Peyer's patch (tissue), 4 donors: ENCODE measurements around the gene TMEM167B. TPM values are rescaled to one million over a fixed set of nuclear protein-coding genes. Genes with fewer than 3 reads are reported as not detected.

Source experiments
- DNase-seq, 3 donors: peaks; one replicate each; pipeline ENCODE4 v3.0.0-alpha.2; 2017 to 2019
- H3K27ac ChIP-seq, 4 donors: fragments of 200-600 bp; sonication (generic); one replicate each; pipeline ENCODE4 v1.5.1; 2016 to 2019
- H3K27me3 ChIP-seq, 2 donors: fragments of 200-600 bp; sonication (generic); one replicate each; pipeline ENCODE4 v1.5.1; 2019
- H3K36me3 ChIP-seq, 3 donors: fragments of 200-600 bp; sonication (generic); one replicate each; pipeline ENCODE4 v1.5.1; 2016 to 2019
- H3K4me1 ChIP-seq, 4 donors: fragments of 200-600 bp; sonication (generic); one replicate each; pipeline ENCODE4 v1.5.1; 2016 to 2019
- H3K4me3 ChIP-seq, 4 donors: fragments of 200-600 bp; sonication (generic); 1 replicate in 3 of 4; 2 replicates in 1 of 4; pipeline ENCODE4 v1.5.1; 2016 to 2019; ENCODE audit warnings: mild to moderate bottlenecking in 1 of 4
- H3K9me3 ChIP-seq, 4 donors: fragments of 200-600 bp; sonication (generic); one replicate each; pipeline ENCODE4 v1.5.1; 2016 to 2019; ENCODE audit warnings: mild to moderate bottlenecking in 1 of 4
- CTCF ChIP-seq, 6 experiments: fragments of 450-650 bp in 4 of 6; fragments of 200-600 bp in 2 of 6; sonication (generic) in 1 of 6; IDR thresholded peaks; one replicate each; pipeline ENCODE4 v1.5.1; 2017 to 2019; ENCODE audit warnings: antibody characterized with exemption in 6 of 6, mild to moderate bottlenecking in 3 of 6, moderate library complexity in 1 of 6
- POLR2A ChIP-seq, 2 donors: fragments of 450-650 bp; IDR thresholded peaks; one replicate each; pipeline ENCODE4 v1.5.1; 2017; ENCODE audit warnings: antibody characterized with exemption in 2 of 2, mild to moderate bottlenecking in 2 of 2, moderate library complexity in 2 of 2
- total RNA-seq, 4 donors: library from RNA; depleted of rRNA; stranded (reverse); fragments of >200 nt; gene quantifications; one replicate each; pipeline ENCODE4 v1.1.0, GENCODE V29; 2016

TMEM167B gene
- total RNA-seq, 4 donors from 2014 or later, result 11.3 to 17.3 (median 13.7) TPM

- Histone ChIP-seq H3K27me3 (no peaks in the 10 kb centered on the region), H3K9me3 (no peaks in the 10 kb centered on the region), H3K27ac (peak overlapping the region in 1 of 4 donors; percentile 55), H3K36me3 (peaks cover 0 to 27% (median 0%) of the 10 kb centered on the region in 3 donors), H3K4me3 (no peak overlapping the region), H3K4me1 (peaks cover 0 to 35% (median 0%) of the 10 kb centered on the region in 4 donors)
- no peak for DNase-seq
- TF ChIP-seq CTCF (IDR thresholded peaks at IDR 0.05) (no peak), POLR2A (IDR thresholded peaks at IDR 0.05) (no peak)
These were observed 3.8 kb downstream of the TMEM167B start for GRCh38 chr1:109094377-109094803.

- H3K9me3 ChIP-seq, result no peaks in the 10 kb centered on the region
- DNase-seq, result no peak
- H3K27ac ChIP-seq, result peak overlapping the region in 1 of 4 donors; percentile 55
- H3K4me3 ChIP-seq, result no peak overlapping the region
- H3K27me3 ChIP-seq, result no peaks in the 10 kb centered on the region
- TF ChIP-seq POLR2A (IDR thresholded peaks at IDR 0.05), result no peak
- TF ChIP-seq CTCF (IDR thresholded peaks at IDR 0.05), result no peak
- peaks cover 0 to 33% (median 0%) of the 10 kb centered on the region in 4 donors for H3K4me1 ChIP-seq
- H3K36me3 ChIP-seq, result peaks cover 0 to 27% (median 0%) of the 10 kb centered on the region in 3 donors
These were observed 4.3 kb downstream of the TMEM167B start for GRCh38 chr1:109094871-109095270.

- Histone ChIP-seq H3K4me1 (peaks cover 0 to 29% (median 0%) of the 10 kb centered on the region in 4 donors), H3K27me3 (no peaks in the 10 kb centered on the region), H3K9me3 (no peaks in the 10 kb centered on the region), H3K36me3 (peaks cover 0 to 27% (median 0%) of the 10 kb centered on the region in 3 donors), H3K4me3 (no peak overlapping the region), H3K27ac (no peak overlapping the region)
- TF ChIP-seq CTCF (IDR thresholded peaks at IDR 0.05) (no peak), POLR2A (IDR thresholded peaks at IDR 0.05) (no peak)
- no peak for DNase-seq
These were observed 5.1 kb downstream of the TMEM167B start for GRCh38 chr1:109095631-109096030.

- Histone ChIP-seq H3K36me3 (peaks cover 0 to 27% (median 0%) of the 10 kb centered on the region in 3 donors), H3K4me3 (no peak overlapping the region), H3K4me1 (peaks cover 0 to 31% (median 0%) of the 10 kb centered on the region in 4 donors), H3K27me3 (no peaks in the 10 kb centered on the region), H3K9me3 (no peaks in the 10 kb centered on the region), H3K27ac (no peak overlapping the region)
- no peak for TF ChIP-seq POLR2A (IDR thresholded peaks at IDR 0.05)
- no peak for TF ChIP-seq CTCF (IDR thresholded peaks at IDR 0.05)
- no peak for DNase-seq
These were observed 5.6 kb downstream of the TMEM167B start for GRCh38 chr1:109096120-109096519.

- TF ChIP-seq POLR2A (IDR thresholded peaks at IDR 0.05) (peak; percentile 95 to 97), CTCF (IDR thresholded peaks at IDR 0.05) (peak; percentile 82 to 95 (median 92))
- DNase-seq, result peak; percentile 94 to 98 (median 97)
- peak overlapping the region; percentile 93 to 99 (median 96) for H3K27ac ChIP-seq
- peak overlapping the region; percentile 74 to 90 (median 80) for H3K4me3 ChIP-seq
- no peaks in the 10 kb centered on the region for H3K9me3 ChIP-seq
- H3K4me1 ChIP-seq, result peaks cover 0 to 8% (median 0%) of the 10 kb centered on the region in 4 donors
- no peaks in the 10 kb centered on the region for H3K27me3 ChIP-seq
- H3K36me3 ChIP-seq, result peaks cover 0 to 6% (median 0%) of the 10 kb centered on the region in 3 donors
These were observed 9.6 kb downstream of the TMEM167B start for GRCh38 chr1:109099938-109100773.
